Vagina (tissue), 2 donors: Measurements from ENCODE around the gene LSG1. TPM values are rescaled to one million over a fixed set of nuclear protein-coding genes. Genes with fewer than 3 reads are reported as not detected.

Source experiments
- DNase-seq, 2 donors: peaks; one replicate each; pipeline ENCODE4 v3.0.0-alpha.2; 2017; ENCODE audit errors: extremely low spot score in 2 of 2
- H3K27ac ChIP-seq: fragments of 200-600 bp; sonication (generic); one replicate; pipeline ENCODE4 v1.5.1; 2019
- H3K27me3 ChIP-seq: fragments of 200-600 bp; sonication (generic); one replicate; pipeline ENCODE4 v1.5.1; 2019
- H3K36me3 ChIP-seq, 2 donors: fragments of 200-600 bp; sonication (generic); one replicate each; pipeline ENCODE4 v1.5.1; 2017 to 2019
- H3K4me1 ChIP-seq: fragments of 200-600 bp; sonication (generic); one replicate; pipeline ENCODE4 v1.5.1; 2019
- H3K4me3 ChIP-seq, 2 donors: fragments of 200-600 bp; sonication (generic); 1 replicate in 1 of 2; 2 replicates in 1 of 2; pipeline ENCODE4 v1.5.1; 2016 to 2019
- H3K9me3 ChIP-seq: fragments of 200-600 bp; sonication (generic); one replicate; pipeline ENCODE4 v1.5.1; 2019
- POLR2A ChIP-seq, 2 donors: fragments of 450-650 bp; IDR thresholded peaks; one replicate each; pipeline ENCODE4 v1.6.1; 2017; ENCODE audit warnings: antibody characterized with exemption in 2 of 2, mild to moderate bottlenecking in 2 of 2, moderate library complexity in 2 of 2
- POLR2AphosphoS5 ChIP-seq, 2 donors: sonication (generic); formaldehyde crosslinking; IDR thresholded peaks; one replicate each; pipeline ENCODE4 v1.9.0; 2017; ENCODE audit warnings: antibody characterized with exemption in 2 of 2, mild to moderate bottlenecking in 2 of 2, low read depth in 1 of 2; ENCODE audit not compliant: insufficient read depth in 1 of 2
- intact Hi-C: fragments of 100-400 bp; cut with DNase I; formaldehyde crosslinking; loops from one replicate; pipeline ENCODE4 v1.15.1; 2023
- total RNA-seq: library from RNA; depleted of rRNA; stranded (reverse); fragments of >200 nt; gene quantifications from one replicate; pipeline ENCODE4 v1.2.3, GENCODE V29; 2016
- TF ChIP-seq, protein P1 (sequence below), 3 experiments: fragments of 450-650 bp in 2 of 3; fragments of 200-600 bp in 1 of 3; sonication (generic) in 1 of 3; IDR thresholded peaks; one replicate each; pipeline ENCODE4 v1.5.1; 2017 to 2019; ENCODE audit warnings: antibody characterized with exemption in 3 of 3, mild to moderate bottlenecking in 2 of 3, moderate library complexity in 2 of 3

The LSG1 gene
- total RNA-seq, result 40.3 TPM

GRCh38 chr3:194671900-194672808, at the start of gene LSG1:
Gene LSG1, minus strand, starts transcription at chr3:194672191. Its CDS starts 29 bp downstream, at chr3:194672162.
- TF ChIP-seq, protein P1, sequence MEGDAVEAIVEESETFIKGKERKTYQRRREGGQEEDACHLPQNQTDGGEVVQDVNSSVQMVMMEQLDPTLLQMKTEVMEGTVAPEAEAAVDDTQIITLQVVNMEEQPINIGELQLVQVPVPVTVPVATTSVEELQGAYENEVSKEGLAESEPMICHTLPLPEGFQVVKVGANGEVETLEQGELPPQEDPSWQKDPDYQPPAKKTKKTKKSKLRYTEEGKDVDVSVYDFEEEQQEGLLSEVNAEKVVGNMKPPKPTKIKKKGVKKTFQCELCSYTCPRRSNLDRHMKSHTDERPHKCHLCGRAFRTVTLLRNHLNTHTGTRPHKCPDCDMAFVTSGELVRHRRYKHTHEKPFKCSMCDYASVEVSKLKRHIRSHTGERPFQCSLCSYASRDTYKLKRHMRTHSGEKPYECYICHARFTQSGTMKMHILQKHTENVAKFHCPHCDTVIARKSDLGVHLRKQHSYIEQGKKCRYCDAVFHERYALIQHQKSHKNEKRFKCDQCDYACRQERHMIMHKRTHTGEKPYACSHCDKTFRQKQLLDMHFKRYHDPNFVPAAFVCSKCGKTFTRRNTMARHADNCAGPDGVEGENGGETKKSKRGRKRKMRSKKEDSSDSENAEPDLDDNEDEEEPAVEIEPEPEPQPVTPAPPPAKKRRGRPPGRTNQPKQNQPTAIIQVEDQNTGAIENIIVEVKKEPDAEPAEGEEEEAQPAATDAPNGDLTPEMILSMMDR (IDR thresholded peaks at IDR 0.05), result peak in 1 of 3 experiments; percentile 18
- TF ChIP-seq POLR2AphosphoS5 (IDR thresholded peaks at IDR 0.05; ENCODE audit: insufficient read depth in 1 of 2, low read depth in 1 of 2) (peak; percentile 86 to 99), POLR2A (IDR thresholded peaks at IDR 0.05) (no peak)
- peak in 1 of 2 donors; percentile 92 for DNase-seq
- H3K9me3 ChIP-seq, result no peaks in the 10 kb centered on the region
- H3K4me3 ChIP-seq, result peak within 1 kb of the TSS; percentile 70 to 77
- peaks cover 0 to 17% of the 10 kb centered on the region in 2 donors for H3K36me3 ChIP-seq
- H3K27ac ChIP-seq, result peak within 1 kb of the TSS; percentile 76
- H3K4me1 ChIP-seq, result peaks cover 20% of the 10 kb centered on the region
- intact Hi-C loops, result loop anchor here (10.0 kb wide), 1 partner anchor 853 kb away; no protein-coding TSS in a partner anchor
- H3K27me3 ChIP-seq, result no peaks in the 10 kb centered on the region

GRCh38 chr3:194720048-194720447, 48.1 kb upstream of the LSG1 start:
- TF ChIP-seq, protein P1 (IDR thresholded peaks at IDR 0.05), result no peak
- no peak for TF ChIP-seq POLR2AphosphoS5 (IDR thresholded peaks at IDR 0.05; ENCODE audit: insufficient read depth in 1 of 2, low read depth in 1 of 2)
- no peak for TF ChIP-seq POLR2A (IDR thresholded peaks at IDR 0.05)
- Histone ChIP-seq H3K9me3 (no peaks in the 10 kb centered on the region), H3K4me3 (no peak overlapping the region), H3K27me3 (no peaks in the 10 kb centered on the region), H3K36me3 (no peaks in the 10 kb centered on the region), H3K4me1 (no peaks in the 10 kb centered on the region), H3K27ac (no peak overlapping the region)
- intact Hi-C loops, result no loop called here
- no peak for DNase-seq

DNA sequence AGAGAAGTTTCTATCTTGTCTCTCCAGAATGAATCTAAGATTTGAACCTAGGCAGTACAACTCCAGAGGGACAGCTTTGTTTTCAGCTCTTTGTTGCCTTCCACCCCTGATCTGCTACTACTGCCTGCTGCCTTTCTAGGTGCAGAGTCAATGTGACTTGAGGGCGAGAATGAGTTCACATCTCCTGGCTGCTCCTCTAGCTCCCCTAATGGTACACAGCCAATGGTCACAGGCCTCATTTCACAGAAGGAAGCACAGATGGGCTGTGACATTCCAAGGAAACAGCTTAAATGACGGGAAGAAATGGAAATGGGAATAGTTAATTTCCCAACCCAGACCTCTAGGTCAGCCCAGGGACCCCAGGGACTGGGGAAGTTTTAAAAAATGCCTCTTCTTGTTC, 46.1 kb upstream of the LSG1 start:
- Histone ChIP-seq H3K27ac (no peak overlapping the region), H3K9me3 (no peaks in the 10 kb centered on the region), H3K36me3 (no peaks in the 10 kb centered on the region), H3K4me1 (no peaks in the 10 kb centered on the region), H3K27me3 (no peaks in the 10 kb centered on the region), H3K4me3 (no peak overlapping the region)
- intact Hi-C loops, result no loop called here
- no peak for DNase-seq
- no peak for TF ChIP-seq POLR2AphosphoS5 (IDR thresholded peaks at IDR 0.05; ENCODE audit: insufficient read depth in 1 of 2, low read depth in 1 of 2)
- TF ChIP-seq, protein P1 (IDR thresholded peaks at IDR 0.05), result no peak
- no peak for TF ChIP-seq POLR2A (IDR thresholded peaks at IDR 0.05)

GRCh38 chr3:194715022-194715800, 43.2 kb upstream of the LSG1 start:
- peaks cover 8% of the 10 kb centered on the region for H3K4me1 ChIP-seq
- TF ChIP-seq, protein P1 (IDR thresholded peaks at IDR 0.05), result no peak
- TF ChIP-seq POLR2AphosphoS5 (IDR thresholded peaks at IDR 0.05; ENCODE audit: insufficient read depth in 1 of 2, low read depth in 1 of 2), result peak in 1 of 2 donors; percentile 22
- no peaks in the 10 kb centered on the region for H3K27me3 ChIP-seq
- H3K4me3 ChIP-seq, result no peak overlapping the region
- intact Hi-C loops, result no loop called here
- no peaks in the 10 kb centered on the region for H3K36me3 ChIP-seq
- no peaks in the 10 kb centered on the region for H3K9me3 ChIP-seq
- DNase-seq, result no peak
- H3K27ac ChIP-seq, result no peak overlapping the region
